Measurements from ENCODE around the gene OR5K2. TPM values are rescaled to one million over a fixed set of nuclear protein-coding genes. Genes with fewer than 3 reads are reported as not detected.

OR5K2 gene
- polyA plus RNA-seq, 2 of the 4 experiments (the other 2 are of a cell fraction), result not detected

DNA sequence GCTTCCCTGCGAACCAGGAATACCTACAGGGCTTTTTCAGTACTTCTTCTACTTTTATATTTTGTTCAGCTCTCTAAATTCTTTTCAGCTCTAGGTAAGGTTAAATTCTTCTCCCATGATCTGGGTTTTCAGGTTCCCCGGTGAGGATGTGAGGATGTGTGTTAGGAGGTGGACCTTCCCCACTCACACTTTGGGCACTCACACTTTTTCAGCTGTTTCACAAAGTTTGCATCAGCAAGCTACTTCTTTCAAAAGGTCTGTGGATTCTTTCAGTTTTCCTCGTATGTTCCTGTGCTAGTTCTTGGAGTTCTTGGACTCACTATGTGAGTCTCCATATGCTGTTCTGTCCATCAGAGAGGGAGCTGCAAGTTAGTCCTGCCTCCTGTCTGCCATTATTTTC, 13.9 kb upstream of the OR5K2 start:
- no peak for ATAC-seq
- WGBS (ENCODE audit: missing lambda C conversion rate), result 9% methylated on average over 3 of the region's 3 CpGs
- no peak for DNase-seq (ENCODE audit: low read depth in 1 of 2, low spot score in 1 of 2)
- no peaks in the 10 kb centered on the region for H3K9me3 ChIP-seq
- TF ChIP-seq POLR2AphosphoS2 (conservative IDR thresholded peaks at IDR 0.05; ENCODE audit: low read length), result no peak
- no peak for TF ChIP-seq CHD4 (IDR thresholded peaks at IDR 0.05; ENCODE audit: borderline replicate concordance)
- TF ChIP-seq CBX8 (IDR thresholded peaks at IDR 0.05), result no peak
- no peak for TF ChIP-seq HOXB5 (CRISPR knock-in tag; IDR thresholded peaks at IDR 0.05)
- no peak for TF ChIP-seq POLR2A (IDR thresholded peaks at IDR 0.05; ENCODE audit: low read length)
- H3K4me1 ChIP-seq, result no peaks in the 10 kb centered on the region
- H3K27ac ChIP-seq, result no peak overlapping the region
- no peak overlapping the region for H3K4me3 ChIP-seq
- no peak overlapping the region for H3K4me2 ChIP-seq
- ChIA-PET POLR2A (no interaction called here), CTCF (interaction anchor here (0.7 kb wide), 1 partner anchor 52 kb away, joined by 3 read pairs; no protein-coding TSS in a partner anchor)
- FAIRE-seq, result no peak

DNA sequence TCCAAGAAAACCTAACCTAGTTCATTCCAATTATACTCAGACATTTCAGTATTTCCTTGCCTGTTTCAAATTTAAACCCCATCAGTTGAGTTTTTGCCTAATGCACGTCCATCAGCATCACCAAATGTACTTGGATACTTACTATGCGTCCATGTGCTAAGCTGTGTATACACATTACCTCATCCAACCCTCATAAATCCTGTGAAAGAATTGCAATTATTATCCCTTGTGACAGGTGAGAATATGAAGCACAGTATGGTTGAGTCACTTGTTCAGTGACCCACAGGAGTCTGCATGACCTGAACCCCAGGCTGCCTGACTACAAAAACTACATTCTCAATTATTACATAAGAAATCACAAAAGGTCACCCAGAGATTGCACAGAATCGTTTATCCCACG, 2.5 kb downstream of the OR5K2 start:
- FAIRE-seq (no peak), ATAC-seq (no peak), DNase-seq (ENCODE audit: low read depth in 1 of 2, low spot score in 1 of 2) (no peak)
- TF ChIP-seq NFE2L2 (conservative IDR thresholded peaks at IDR 0.05; ENCODE audit: low read length), result no peak
- TF ChIP-seq HOXA7 (CRISPR knock-in tag; IDR thresholded peaks at IDR 0.05), result no peak
- TF ChIP-seq, protein P1, sequence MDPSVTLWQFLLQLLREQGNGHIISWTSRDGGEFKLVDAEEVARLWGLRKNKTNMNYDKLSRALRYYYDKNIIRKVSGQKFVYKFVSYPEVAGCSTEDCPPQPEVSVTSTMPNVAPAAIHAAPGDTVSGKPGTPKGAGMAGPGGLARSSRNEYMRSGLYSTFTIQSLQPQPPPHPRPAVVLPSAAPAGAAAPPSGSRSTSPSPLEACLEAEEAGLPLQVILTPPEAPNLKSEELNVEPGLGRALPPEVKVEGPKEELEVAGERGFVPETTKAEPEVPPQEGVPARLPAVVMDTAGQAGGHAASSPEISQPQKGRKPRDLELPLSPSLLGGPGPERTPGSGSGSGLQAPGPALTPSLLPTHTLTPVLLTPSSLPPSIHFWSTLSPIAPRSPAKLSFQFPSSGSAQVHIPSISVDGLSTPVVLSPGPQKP (IDR thresholded peaks at IDR 0.05; ENCODE audit: low read depth, low read length), result no peak
- Histone ChIP-seq H3K27ac (no peak overlapping the region), H3K9me3 (no peaks in the 10 kb centered on the region), H3K4me1 (no peaks in the 10 kb centered on the region), H3K4me3 (no peak overlapping the region), H3K4me2 (no peak overlapping the region)
- POLR2A ChIA-PET, result no interaction called here
- CTCF ChIA-PET, result no interaction called here
- 17% methylated on average over 4 of the region's 4 CpGs for WGBS (ENCODE audit: missing lambda C conversion rate)

DNA sequence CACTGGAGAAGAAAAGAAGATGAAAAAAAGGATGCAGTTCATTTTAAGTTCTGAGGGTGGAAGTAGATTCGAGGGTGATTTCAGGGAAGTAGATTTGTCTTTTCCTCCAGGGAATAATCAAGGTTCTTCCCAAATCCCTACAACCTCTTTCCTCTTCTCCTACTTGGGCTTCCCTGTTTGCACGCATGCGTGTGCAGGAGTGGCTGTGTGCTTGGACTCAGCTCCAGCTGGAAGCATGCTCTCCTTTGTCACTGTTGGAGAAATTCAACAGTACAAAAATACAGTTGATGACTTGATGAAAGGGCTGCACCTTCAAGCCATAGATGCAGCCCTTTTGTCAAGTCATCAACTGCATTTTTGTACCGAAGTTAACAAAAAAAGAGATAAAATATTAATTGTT, 3.8 kb downstream of the OR5K2 start:
- H3K4me1 ChIP-seq, result no peaks in the 10 kb centered on the region
- TF ChIP-seq SREBF2 (IDR thresholded peaks at IDR 0.05) (no peak), PHF8 (IDR thresholded peaks at IDR 0.05; ENCODE audit: borderline replicate concordance, low read depth) (no peak), HEYL (CRISPR knock-in tag; IDR thresholded peaks at IDR 0.05) (no peak), CEBPB (IDR thresholded peaks at IDR 0.05) (no peak), NR3C1 (IDR thresholded peaks at IDR 0.05) (no peak)
- TF ChIP-seq, protein P2, sequence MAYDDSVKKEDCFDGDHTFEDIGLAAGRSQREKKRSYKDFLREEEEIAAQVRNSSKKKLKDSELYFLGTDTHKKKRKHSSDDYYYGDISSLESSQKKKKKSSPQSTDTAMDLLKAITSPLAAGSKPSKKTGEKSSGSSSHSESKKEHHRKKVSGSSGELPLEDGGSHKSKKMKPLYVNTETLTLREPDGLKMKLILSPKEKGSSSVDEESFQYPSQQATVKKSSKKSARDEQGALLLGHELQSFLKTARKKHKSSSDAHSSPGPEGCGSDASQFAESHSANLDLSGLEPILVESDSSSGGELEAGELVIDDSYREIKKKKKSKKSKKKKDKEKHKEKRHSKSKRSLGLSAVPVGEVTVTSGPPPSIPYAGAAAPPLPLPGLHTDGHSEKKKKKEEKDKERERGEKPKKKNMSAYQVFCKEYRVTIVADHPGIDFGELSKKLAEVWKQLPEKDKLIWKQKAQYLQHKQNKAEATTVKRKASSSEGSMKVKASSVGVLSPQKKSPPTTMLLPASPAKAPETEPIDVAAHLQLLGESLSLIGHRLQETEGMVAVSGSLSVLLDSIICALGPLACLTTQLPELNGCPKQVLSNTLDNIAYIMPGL (CRISPR knock-in tag; IDR thresholded peaks at IDR 0.05; ENCODE audit: borderline replicate concordance), result no peak
- H3K4me2 ChIP-seq, result no peak overlapping the region
- H3K27ac ChIP-seq, result no peak overlapping the region
- DNase-seq (ENCODE audit: low read depth in 1 of 2, low spot score in 1 of 2) (no peak), FAIRE-seq (no peak), ATAC-seq (no peak)
- WGBS (ENCODE audit: missing lambda C conversion rate), result 58% methylated on average over 4 of the region's 4 CpGs
- POLR2A ChIA-PET, result no interaction called here
- CTCF ChIA-PET, result no interaction called here
- H3K9me3 ChIP-seq, result no peaks in the 10 kb centered on the region
- no peak overlapping the region for H3K4me3 ChIP-seq

DNA sequence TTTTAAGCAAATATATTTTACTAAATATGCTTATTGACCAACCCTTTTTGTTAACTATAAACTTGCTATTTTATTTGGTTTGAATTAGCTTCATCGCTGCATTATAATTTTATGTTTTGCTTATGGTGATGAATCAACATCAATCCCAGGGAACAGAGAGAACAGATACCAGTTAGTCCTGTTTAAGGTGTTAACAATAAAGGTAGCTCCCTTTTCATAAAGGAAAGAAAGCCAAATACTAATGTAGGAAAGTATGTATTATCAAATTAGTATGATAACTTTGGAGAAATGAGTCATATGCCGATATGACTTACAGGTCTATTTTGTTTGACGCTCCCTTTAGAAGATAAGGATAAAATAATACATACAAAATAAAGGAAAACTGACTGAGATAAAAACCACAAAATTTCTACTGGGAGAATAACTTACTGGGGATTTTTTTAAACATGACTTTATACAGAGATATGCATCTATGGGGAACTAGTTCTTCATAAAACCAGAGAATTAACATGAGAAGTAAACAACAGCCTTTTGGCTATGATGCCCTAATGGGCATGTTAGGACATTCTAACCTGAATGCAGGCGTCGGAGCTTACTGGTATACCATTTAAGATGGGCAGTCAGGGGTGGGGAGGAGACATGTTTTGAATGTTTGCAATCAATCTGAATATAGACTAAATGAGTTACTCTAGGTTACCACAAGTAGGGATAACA, 4.5 kb downstream of the OR5K2 start:
- ChIA-PET POLR2A (no interaction called here), CTCF (no interaction called here)
- Histone ChIP-seq H3K4me2 (no peak overlapping the region), H3K4me1 (no peaks in the 10 kb centered on the region), H3K27ac (no peak overlapping the region), H3K9me3 (no peaks in the 10 kb centered on the region), H3K4me3 (no peak overlapping the region)
- TF ChIP-seq MYC (IDR thresholded peaks at IDR 0.05; ENCODE audit: borderline replicate concordance, low read length) (no peak), CEBPB (IDR thresholded peaks at IDR 0.05) (no peak), NR3C1 (IDR thresholded peaks at IDR 0.05) (no peak), EP300 (IDR thresholded peaks at IDR 0.05) (no peak), KDM1A (IDR thresholded peaks at IDR 0.05; ENCODE audit: low read depth) (no peak), ZC3H11A (IDR thresholded peaks at IDR 0.05) (no peak), ZSCAN20 (CRISPR knock-in tag; IDR thresholded peaks at IDR 0.05) (no peak), FOSB (CRISPR knock-in tag; IDR thresholded peaks at IDR 0.05) (no peak)
- TF ChIP-seq, protein P3, sequence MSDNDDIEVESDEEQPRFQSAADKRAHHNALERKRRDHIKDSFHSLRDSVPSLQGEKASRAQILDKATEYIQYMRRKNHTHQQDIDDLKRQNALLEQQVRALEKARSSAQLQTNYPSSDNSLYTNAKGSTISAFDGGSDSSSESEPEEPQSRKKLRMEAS (IDR thresholded peaks at IDR 0.05), result no peak
- TF ChIP-seq, protein P4, sequence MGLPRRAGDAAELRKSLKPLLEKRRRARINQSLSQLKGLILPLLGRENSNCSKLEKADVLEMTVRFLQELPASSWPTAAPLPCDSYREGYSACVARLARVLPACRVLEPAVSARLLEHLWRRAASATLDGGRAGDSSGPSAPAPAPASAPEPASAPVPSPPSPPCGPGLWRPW (IDR thresholded peaks at IDR 0.05), result no peak
- 75% methylated on average over 5 of the region's 5 CpGs for WGBS (ENCODE audit: missing lambda C conversion rate)
- DNase-seq (ENCODE audit: low read depth in 1 of 2, low spot score in 1 of 2) (no peak), ATAC-seq (no peak), FAIRE-seq (no peak)
